HG03378 (cell line): ENCODE measurements around the gene MAPK12.

Experiments used
- ATAC-seq: cut with Tn5 transposase; IDR thresholded peaks from one replicate; pipeline ENCODE4 v1.9.1; 2021; ENCODE audit warnings: mild to moderate bottlenecking, moderate library complexity; ENCODE audit not compliant: unreplicated experiment

Gene MAPK12

GRCh38 chr22:50261615-50262459 is at the start of gene MAPK12:
MAPK12 (minus strand) TSS chr22:50261683; CDS start chr22:50261509, 174 bp downstream.
- ATAC-seq: no peak

- no peak for ATAC-seq
These were observed 49.5 kb upstream of the MAPK12 start for GRCh38 chr22:50310949-50311444.

GRCh38 chr22:50310031-50310722 is 48.7 kb upstream of the MAPK12 start:
- ATAC-seq: no peak

- ATAC-seq: no peak
These were observed 48.1 kb upstream of the MAPK12 start for GRCh38 chr22:50309601-50309991.

- no peak for ATAC-seq
These were observed 47.6 kb upstream of the MAPK12 start for GRCh38 chr22:50308986-50309600.

GRCh38 chr22:50308597-50308935 is 47.1 kb upstream of the MAPK12 start:
- no peak for ATAC-seq

- ATAC-seq: no peak
These were observed 46.6 kb upstream of the MAPK12 start for GRCh38 chr22:50307890-50308596.

- no peak for ATAC-seq
These were observed 45.6 kb upstream of the MAPK12 start, which contains the start of gene PLXNB2 for GRCh38 chr22:50306753-50307749. PLXNB2 (minus strand) TSS chr22:50307646; CDS start chr22:50290584, 17,062 bp downstream.

GRCh38 chr22:50305923-50306566 is 44.6 kb upstream of the MAPK12 start:
- no peak for ATAC-seq

- ATAC-seq: no peak
These were observed 44.0 kb upstream of the MAPK12 start for GRCh38 chr22:50305393-50305922.

GRCh38 chr22:50304528-50305392 is 43.3 kb upstream of the MAPK12 start:
- ATAC-seq: no peak

- no peak for ATAC-seq
These were observed 42.5 kb upstream of the MAPK12 start for GRCh38 chr22:50303848-50304527.

- no peak for ATAC-seq
These were observed 42.0 kb upstream of the MAPK12 start for GRCh38 chr22:50303515-50303847.

- ATAC-seq: no peak
These were observed 41.1 kb upstream of the MAPK12 start for GRCh38 chr22:50302564-50302963.

GRCh38 chr22:50302041-50302541 is 40.6 kb upstream of the MAPK12 start:
- no peak for ATAC-seq

GRCh38 chr22:50301581-50301991 is 40.1 kb upstream of the MAPK12 start:
- no peak for ATAC-seq

GRCh38 chr22:50300620-50301257 is 39.3 kb upstream of the MAPK12 start:
- no peak for ATAC-seq
